GM23338 (cell line): ENCODE data around the gene GARIN3. TPM values are rescaled to one million over a fixed set of nuclear protein-coding genes. Genes with fewer than 3 reads are reported as not detected.

Experiments
- ATAC-seq: fragments of 200-7000 bp; cut with Tn5 transposase; 3 replicates; pipeline ENCODE4 v1.9.1; 2020
- DNase-seq: peaks from one replicate; pipeline ENCODE4 v3.0.0-alpha.2; 2015; ENCODE audit warnings: low spot score
- H2AFZ ChIP-seq: fragments of 200-600 bp; sonication (generic); 2 replicates; pipeline ENCODE4 v1.8.0; 2016; ENCODE audit warnings: antibody characterized with exemption, mild to moderate bottlenecking, moderate library complexity
- H3F3A ChIP-seq: fragments of 200-600 bp; sonication (generic); replicated peaks from 2 replicates; pipeline ENCODE4 v1.8.0; 2017; ENCODE audit warnings: antibody characterized with exemption, mixed run types, low read depth
- H3K27ac ChIP-seq: fragments of 200-600 bp; sonication (generic); 2 replicates; pipeline ENCODE4 v1.6.1; 2016; ENCODE audit warnings: low read depth
- H3K27me3 ChIP-seq: fragments of 200-600 bp; sonication (generic); 2 replicates; pipeline ENCODE4 v1.8.0; 2016; ENCODE audit warnings: mild to moderate bottlenecking, mixed run types, moderate library complexity; ENCODE audit not compliant: insufficient read depth
- H3K36me3 ChIP-seq: fragments of 200-600 bp; sonication (generic); 2 replicates; pipeline ENCODE4 v1.8.0; 2016; ENCODE audit warnings: mild to moderate bottlenecking; ENCODE audit not compliant: insufficient read depth
- H3K4me1 ChIP-seq: fragments of 200-600 bp; sonication (generic); 2 replicates; pipeline ENCODE4 v1.8.0; 2016; ENCODE audit warnings: mild to moderate bottlenecking, moderate library complexity; ENCODE audit not compliant: insufficient read depth
- H3K4me2 ChIP-seq: fragments of 200-600 bp; sonication (generic); 2 replicates; pipeline ENCODE4 v1.7.1; 2017; ENCODE audit warnings: mixed run types
- H3K4me3 ChIP-seq: fragments of 200-600 bp; sonication (generic); 2 replicates; pipeline ENCODE4 v1.6.1; 2016; ENCODE audit warnings: mixed run types
- H3K79me2 ChIP-seq: fragments of 200-600 bp; sonication (generic); replicated peaks from 2 replicates; pipeline ENCODE4 v1.8.0; 2017; ENCODE audit warnings: mild to moderate bottlenecking; ENCODE audit not compliant: insufficient read depth
- H3K9me2 ChIP-seq: fragments of 200-600 bp; sonication (generic); 2 replicates; pipeline ENCODE4 v1.8.0; 2017; ENCODE audit not compliant: insufficient read depth
- H4K20me1 ChIP-seq: fragments of 200-600 bp; sonication (generic); replicated peaks from 2 replicates; pipeline ENCODE4 v1.8.0; 2017; ENCODE audit warnings: mild to moderate bottlenecking; ENCODE audit not compliant: insufficient read depth
- H3K27ac Mint-ChIP-seq: 2 replicates; pipeline ENCODE4 v1.8.0; 2020; ENCODE audit warnings: inconsistent platforms, mild to moderate bottlenecking, moderate library complexity, mixed read lengths
- H3K27me3 Mint-ChIP-seq: 3 replicates; pipeline ENCODE4 v1.8.0; 2022; ENCODE audit warnings: low read depth, mild to moderate bottlenecking, moderate library complexity, mixed read lengths, inconsistent platforms; ENCODE audit not compliant: insufficient read depth, poor library complexity
- H3K36me3 Mint-ChIP-seq: 3 replicates; pipeline ENCODE4 v1.8.0; 2021; ENCODE audit warnings: low read depth, mild to moderate bottlenecking, inconsistent platforms, moderate library complexity, mixed read lengths
- H3K4me1 Mint-ChIP-seq: 3 replicates; pipeline ENCODE4 v1.8.0; 2020; ENCODE audit warnings: mild to moderate bottlenecking, inconsistent platforms, mixed read lengths
- H3K4me3 Mint-ChIP-seq: 3 replicates; pipeline ENCODE4 v1.8.0; 2021; ENCODE audit warnings: moderate library complexity, mild to moderate bottlenecking, inconsistent platforms, mixed read lengths
- H3K9me3 Mint-ChIP-seq: 3 replicates; pipeline ENCODE4 v1.8.0; 2020; ENCODE audit warnings: moderate library complexity, mild to moderate bottlenecking, inconsistent platforms, mixed read lengths
- CREB1 ChIP-seq: fragments of 250-450 bp; sonication (Bioruptor Pico); IDR thresholded peaks from 2 replicates; pipeline ENCODE4 v1.5.0; 2020; ENCODE audit warnings: low read depth, mild to moderate bottlenecking, moderate library complexity
- EZH2 ChIP-seq: fragments of 200-600 bp; sonication (generic); IDR thresholded peaks from one replicate; pipeline ENCODE4 v1.8.0; 2017; ENCODE audit warnings: antibody characterized with exemption, mild to moderate bottlenecking, low read depth; ENCODE audit not compliant: unreplicated experiment
- EZH2phosphoT487 ChIP-seq: fragments of 200-600 bp; sonication (generic); IDR thresholded peaks from one replicate; pipeline ENCODE4 v1.8.1; 2018; ENCODE audit warnings: antibody characterized with exemption; ENCODE audit not compliant: unreplicated experiment
- JUNB ChIP-seq: IDR thresholded peaks from one replicate; pipeline ENCODE4 v1.6.1; 2016; ENCODE audit warnings: antibody characterized with exemption; ENCODE audit not compliant: unreplicated experiment
- NANOG ChIP-seq: IDR thresholded peaks from 2 replicates; pipeline ENCODE4 v1.6.1; 2016; ENCODE audit warnings: antibody characterized with exemption, borderline replicate concordance
- POLR2AphosphoS5 ChIP-seq: IDR thresholded peaks from 2 replicates; pipeline ENCODE4 v1.6.1; 2016; ENCODE audit warnings: antibody characterized with exemption, low read depth
- STAT1 ChIP-seq: IDR thresholded peaks from one replicate; pipeline ENCODE4 v1.6.1; 2016; ENCODE audit warnings: antibody characterized with exemption; ENCODE audit not compliant: unreplicated experiment
- ZNF114 ChIP-seq: fragments of 250-450 bp; sonication (Bioruptor Pico); IDR thresholded peaks from 2 replicates; pipeline ENCODE4 v1.5.0; 2020; ENCODE audit warnings: mild to moderate bottlenecking, moderate library complexity
- ZNF331 ChIP-seq: fragments of 250-450 bp; sonication (Bioruptor Pico); IDR thresholded peaks from 2 replicates; pipeline ENCODE4 v1.5.0; 2020; ENCODE audit warnings: low read depth, mild to moderate bottlenecking, moderate library complexity
- polyA plus RNA-seq: library from polyadenylated mRNA; unstranded; fragments of >200 nt; fragmentation: Nextera tagmentation; extraction: Ambion mirVana; gene quantifications from 2 replicates; pipeline ENCODE4 v1.2.1, GENCODE V29; 2016
- total RNA-seq: library from RNA; depleted of rRNA; stranded (reverse); fragments of >200 nt; shearing (Covaris generic); gene quantifications from 2 replicates; pipeline ENCODE4 v1.2.3, GENCODE V29; 2014
- TF ChIP-seq, protein P1 (sequence below): IDR thresholded peaks from one replicate; pipeline ENCODE4 v1.6.1; 2018; ENCODE audit warnings: antibody characterized with exemption; ENCODE audit not compliant: unreplicated experiment
- TF ChIP-seq, protein P2 (sequence below): fragments of 250-450 bp; sonication (Bioruptor Pico); IDR thresholded peaks from 2 replicates; pipeline ENCODE4 v1.5.0; 2020; ENCODE audit warnings: mild to moderate bottlenecking, moderate library complexity
- TF ChIP-seq, protein P3 (sequence below): IDR thresholded peaks from 2 replicates; pipeline ENCODE4 v1.6.1; 2016; ENCODE audit warnings: antibody characterized with exemption
- TF ChIP-seq, protein P4 (sequence below), 2 experiments: fragments of 200-600 bp in 1 of 2; sonication (generic) in 1 of 2; conservative IDR thresholded peaks; 2 replicates each; pipeline versions ENCODE4 v1.5.1 to v1.6.1; 2016 to 2017; ENCODE audit warnings: antibody characterized with exemption in 2 of 2, low read depth in 2 of 2, mild to moderate bottlenecking in 2 of 2, moderate library complexity in 1 of 2

The GARIN3 gene
- total and polyA plus RNA-seq, 2 experiments from 2014 or later: not detected

DNA sequence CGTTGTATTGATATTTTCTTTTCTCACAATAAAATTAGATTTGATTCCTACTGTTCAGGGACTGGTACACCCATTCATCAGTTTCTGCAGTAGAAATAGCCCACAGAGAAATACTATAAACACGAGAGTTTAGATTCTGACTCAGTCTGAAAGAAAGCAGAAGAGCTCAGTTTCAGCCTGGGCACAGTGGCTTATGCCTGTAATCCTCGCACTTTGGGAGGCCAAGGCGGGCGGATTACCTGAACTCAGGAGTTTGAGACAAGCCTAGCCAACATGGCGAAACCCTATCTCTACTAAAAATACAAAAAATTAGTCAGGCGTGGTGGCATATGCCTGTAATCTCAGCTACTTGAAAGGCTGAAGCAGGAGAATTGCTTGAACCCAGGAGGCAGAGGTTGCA, 23.2 kb upstream of the GARIN3 start:
- no peaks in the 10 kb centered on the region for H3K36me3 ChIP-seq
- H2AFZ ChIP-seq: no peak overlapping the region
- no peak overlapping the region for H3K4me3 ChIP-seq
- H3K4me1 ChIP-seq: no peaks in the 10 kb centered on the region
- Mint-ChIP-seq H3K27ac (no peak overlapping the region), H3K9me3 (no peaks in the 10 kb centered on the region), H3K36me3 (no peaks in the 10 kb centered on the region), H3K4me3 (no peak overlapping the region), H3K4me1 (no peaks in the 10 kb centered on the region; the same call in 2 of the 3 replicates), H3K27me3 (peaks cover 6% of the 10 kb centered on the region)
- H3K4me2 ChIP-seq: no peak overlapping the region
- H3K9me2 ChIP-seq: 0 out of 2 replicates have a peak, but pooled peaks cover 4% of the 10 kb centered on the region
- no peak for DNase-seq
- H3F3A ChIP-seq: no peaks in the 10 kb centered on the region
- no peaks in the 10 kb centered on the region for H4K20me1 ChIP-seq
- H3K79me2 ChIP-seq: no peaks in the 10 kb centered on the region
- no peak overlapping the region for H3K27ac ChIP-seq
- TF ChIP-seq POLR2AphosphoS5 (no peak), ZNF114 (no peak), STAT1 (no peak), CREB1 (CRISPR knock-in tag) (no peak), EZH2 (no peak), NANOG (no peak), EZH2phosphoT487 (no peak), JUNB (no peak), ZNF331 (no peak)
- TF ChIP-seq, protein P1, sequence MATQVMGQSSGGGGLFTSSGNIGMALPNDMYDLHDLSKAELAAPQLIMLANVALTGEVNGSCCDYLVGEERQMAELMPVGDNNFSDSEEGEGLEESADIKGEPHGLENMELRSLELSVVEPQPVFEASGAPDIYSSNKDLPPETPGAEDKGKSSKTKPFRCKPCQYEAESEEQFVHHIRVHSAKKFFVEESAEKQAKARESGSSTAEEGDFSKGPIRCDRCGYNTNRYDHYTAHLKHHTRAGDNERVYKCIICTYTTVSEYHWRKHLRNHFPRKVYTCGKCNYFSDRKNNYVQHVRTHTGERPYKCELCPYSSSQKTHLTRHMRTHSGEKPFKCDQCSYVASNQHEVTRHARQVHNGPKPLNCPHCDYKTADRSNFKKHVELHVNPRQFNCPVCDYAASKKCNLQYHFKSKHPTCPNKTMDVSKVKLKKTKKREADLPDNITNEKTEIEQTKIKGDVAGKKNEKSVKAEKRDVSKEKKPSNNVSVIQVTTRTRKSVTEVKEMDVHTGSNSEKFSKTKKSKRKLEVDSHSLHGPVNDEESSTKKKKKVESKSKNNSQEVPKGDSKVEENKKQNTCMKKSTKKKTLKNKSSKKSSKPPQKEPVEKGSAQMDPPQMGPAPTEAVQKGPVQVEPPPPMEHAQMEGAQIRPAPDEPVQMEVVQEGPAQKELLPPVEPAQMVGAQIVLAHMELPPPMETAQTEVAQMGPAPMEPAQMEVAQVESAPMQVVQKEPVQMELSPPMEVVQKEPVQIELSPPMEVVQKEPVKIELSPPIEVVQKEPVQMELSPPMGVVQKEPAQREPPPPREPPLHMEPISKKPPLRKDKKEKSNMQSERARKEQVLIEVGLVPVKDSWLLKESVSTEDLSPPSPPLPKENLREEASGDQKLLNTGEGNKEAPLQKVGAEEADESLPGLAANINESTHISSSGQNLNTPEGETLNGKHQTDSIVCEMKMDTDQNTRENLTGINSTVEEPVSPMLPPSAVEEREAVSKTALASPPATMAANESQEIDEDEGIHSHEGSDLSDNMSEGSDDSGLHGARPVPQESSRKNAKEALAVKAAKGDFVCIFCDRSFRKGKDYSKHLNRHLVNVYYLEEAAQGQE: no peak
- TF ChIP-seq, protein P2, sequence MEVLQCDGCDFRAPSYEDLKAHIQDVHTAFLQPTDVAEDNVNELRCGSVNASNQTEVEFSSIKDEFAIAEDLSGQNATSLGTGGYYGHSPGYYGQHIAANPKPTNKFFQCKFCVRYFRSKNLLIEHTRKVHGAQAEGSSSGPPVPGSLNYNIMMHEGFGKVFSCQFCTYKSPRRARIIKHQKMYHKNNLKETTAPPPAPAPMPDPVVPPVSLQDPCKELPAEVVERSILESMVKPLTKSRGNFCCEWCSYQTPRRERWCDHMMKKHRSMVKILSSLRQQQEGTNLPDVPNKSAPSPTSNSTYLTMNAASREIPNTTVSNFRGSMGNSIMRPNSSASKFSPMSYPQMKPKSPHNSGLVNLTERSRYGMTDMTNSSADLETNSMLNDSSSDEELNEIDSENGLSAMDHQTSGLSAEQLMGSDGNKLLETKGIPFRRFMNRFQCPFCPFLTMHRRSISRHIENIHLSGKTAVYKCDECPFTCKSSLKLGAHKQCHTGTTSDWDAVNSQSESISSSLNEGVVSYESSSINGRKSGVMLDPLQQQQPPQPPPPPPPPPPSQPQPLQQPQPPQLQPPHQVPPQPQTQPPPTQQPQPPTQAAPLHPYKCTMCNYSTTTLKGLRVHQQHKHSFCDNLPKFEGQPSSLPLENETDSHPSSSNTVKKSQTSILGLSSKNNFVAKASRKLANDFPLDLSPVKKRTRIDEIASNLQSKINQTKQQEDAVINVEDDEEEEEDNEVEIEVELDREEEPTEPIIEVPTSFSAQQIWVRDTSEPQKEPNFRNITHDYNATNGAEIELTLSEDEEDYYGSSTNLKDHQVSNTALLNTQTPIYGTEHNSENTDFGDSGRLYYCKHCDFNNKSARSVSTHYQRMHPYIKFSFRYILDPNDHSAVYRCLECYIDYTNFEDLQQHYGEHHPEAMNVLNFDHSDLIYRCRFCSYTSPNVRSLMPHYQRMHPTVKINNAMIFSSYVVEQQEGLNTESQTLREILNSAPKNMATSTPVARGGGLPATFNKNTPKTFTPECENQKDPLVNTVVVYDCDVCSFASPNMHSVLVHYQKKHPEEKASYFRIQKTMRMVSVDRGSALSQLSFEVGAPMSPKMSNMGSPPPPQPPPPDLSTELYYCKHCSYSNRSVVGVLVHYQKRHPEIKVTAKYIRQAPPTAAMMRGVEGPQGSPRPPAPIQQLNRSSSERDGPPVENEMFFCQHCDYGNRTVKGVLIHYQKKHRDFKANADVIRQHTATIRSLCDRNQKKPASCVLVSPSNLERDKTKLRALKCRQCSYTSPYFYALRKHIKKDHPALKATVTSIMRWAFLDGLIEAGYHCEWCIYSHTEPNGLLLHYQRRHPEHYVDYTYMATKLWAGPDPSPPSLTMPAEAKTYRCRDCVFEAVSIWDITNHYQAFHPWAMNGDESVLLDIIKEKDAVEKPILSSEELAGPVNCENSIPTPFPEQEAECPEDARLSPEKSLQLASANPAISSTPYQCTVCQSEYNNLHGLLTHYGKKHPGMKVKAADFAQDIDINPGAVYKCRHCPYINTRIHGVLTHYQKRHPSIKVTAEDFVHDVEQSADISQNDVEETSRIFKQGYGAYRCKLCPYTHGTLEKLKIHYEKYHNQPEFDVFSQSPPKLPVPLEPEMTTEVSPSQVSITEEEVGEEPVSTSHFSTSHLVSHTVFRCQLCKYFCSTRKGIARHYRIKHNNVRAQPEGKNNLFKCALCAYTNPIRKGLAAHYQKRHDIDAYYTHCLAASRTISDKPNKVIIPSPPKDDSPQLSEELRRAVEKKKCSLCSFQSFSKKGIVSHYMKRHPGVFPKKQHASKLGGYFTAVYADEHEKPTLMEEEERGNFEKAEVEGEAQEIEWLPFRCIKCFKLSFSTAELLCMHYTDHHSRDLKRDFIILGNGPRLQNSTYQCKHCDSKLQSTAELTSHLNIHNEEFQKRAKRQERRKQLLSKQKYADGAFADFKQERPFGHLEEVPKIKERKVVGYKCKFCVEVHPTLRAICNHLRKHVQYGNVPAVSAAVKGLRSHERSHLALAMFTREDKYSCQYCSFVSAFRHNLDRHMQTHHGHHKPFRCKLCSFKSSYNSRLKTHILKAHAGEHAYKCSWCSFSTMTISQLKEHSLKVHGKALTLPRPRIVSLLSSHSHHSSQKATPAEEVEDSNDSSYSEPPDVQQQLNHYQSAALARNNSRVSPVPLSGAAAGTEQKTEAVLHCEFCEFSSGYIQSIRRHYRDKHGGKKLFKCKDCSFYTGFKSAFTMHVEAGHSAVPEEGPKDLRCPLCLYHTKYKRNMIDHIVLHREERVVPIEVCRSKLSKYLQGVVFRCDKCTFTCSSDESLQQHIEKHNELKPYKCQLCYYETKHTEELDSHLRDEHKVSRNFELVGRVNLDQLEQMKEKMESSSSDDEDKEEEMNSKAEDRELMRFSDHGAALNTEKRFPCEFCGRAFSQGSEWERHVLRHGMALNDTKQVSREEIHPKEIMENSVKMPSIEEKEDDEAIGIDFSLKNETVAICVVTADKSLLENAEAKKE (CRISPR knock-in tag): no peak
- TF ChIP-seq, protein P3, sequence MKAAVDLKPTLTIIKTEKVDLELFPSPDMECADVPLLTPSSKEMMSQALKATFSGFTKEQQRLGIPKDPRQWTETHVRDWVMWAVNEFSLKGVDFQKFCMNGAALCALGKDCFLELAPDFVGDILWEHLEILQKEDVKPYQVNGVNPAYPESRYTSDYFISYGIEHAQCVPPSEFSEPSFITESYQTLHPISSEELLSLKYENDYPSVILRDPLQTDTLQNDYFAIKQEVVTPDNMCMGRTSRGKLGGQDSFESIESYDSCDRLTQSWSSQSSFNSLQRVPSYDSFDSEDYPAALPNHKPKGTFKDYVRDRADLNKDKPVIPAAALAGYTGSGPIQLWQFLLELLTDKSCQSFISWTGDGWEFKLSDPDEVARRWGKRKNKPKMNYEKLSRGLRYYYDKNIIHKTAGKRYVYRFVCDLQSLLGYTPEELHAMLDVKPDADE: no peak
- TF ChIP-seq, protein P4, sequence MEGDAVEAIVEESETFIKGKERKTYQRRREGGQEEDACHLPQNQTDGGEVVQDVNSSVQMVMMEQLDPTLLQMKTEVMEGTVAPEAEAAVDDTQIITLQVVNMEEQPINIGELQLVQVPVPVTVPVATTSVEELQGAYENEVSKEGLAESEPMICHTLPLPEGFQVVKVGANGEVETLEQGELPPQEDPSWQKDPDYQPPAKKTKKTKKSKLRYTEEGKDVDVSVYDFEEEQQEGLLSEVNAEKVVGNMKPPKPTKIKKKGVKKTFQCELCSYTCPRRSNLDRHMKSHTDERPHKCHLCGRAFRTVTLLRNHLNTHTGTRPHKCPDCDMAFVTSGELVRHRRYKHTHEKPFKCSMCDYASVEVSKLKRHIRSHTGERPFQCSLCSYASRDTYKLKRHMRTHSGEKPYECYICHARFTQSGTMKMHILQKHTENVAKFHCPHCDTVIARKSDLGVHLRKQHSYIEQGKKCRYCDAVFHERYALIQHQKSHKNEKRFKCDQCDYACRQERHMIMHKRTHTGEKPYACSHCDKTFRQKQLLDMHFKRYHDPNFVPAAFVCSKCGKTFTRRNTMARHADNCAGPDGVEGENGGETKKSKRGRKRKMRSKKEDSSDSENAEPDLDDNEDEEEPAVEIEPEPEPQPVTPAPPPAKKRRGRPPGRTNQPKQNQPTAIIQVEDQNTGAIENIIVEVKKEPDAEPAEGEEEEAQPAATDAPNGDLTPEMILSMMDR (conservative IDR thresholded peaks at IDR 0.05; ENCODE audit: low read depth in 2 of 2): no peak
- ATAC-seq: no peak
- peaks cover 19% of the 10 kb centered on the region; the same call in 1 of the 2 replicates for H3K27me3 ChIP-seq
